Right kidney (tissue), 1 donor: ENCODE results near the gene KCNMA1.
"Not testable (repeated sequence)": the region's sequence is repeated elsewhere in the genome, so short reads cannot be mapped to it uniquely, and the experiment has no call there.

Experiments used
- DNase-seq: peaks from one replicate; pipeline ENCODE4 v3.0.0-alpha.2; 2016

The KCNMA1 gene

DNA sequence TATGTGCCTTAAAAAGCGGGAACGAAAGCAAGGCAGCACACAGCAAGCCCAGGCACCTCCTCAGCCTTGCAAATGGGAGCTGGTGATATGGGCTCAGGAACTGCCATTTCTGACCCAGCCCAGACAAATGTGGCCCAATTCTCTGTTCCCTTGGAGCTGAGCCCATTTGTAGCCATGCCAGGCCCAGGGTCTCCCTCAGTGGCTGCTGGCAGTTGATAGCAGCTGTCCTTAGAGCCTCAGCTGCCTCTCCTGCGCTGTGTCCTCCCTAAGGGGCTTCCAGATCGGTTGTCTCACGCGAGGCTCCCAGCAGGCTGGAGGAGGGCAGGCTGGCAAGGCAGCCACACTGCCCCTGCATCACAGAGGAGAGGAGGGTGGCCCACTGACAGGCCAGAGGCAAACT is 275.8 kb downstream of the KCNMA1 start:
- DNase-seq: no peak

DNA sequence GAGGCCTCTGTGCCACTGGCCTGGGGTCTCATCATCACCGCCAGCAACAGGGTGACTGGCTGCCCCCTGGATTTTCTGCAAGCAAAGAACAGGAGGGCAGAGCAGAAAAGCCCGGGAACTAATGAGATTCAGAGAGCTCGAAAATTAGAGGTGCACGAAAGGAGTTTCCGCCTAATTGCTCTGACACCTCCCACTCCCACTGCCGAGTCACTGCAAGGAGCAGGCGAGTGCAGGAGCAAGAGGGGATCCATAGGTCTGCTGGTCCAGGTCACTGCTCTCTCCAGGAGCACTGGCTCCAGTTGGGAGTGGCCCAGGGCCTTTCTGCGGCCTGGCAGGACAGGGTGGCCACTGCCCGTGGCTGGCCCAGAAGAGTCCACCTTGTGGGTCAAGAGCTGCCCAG is 276.2 kb downstream of the KCNMA1 start:
- DNase-seq: no peak

DNA sequence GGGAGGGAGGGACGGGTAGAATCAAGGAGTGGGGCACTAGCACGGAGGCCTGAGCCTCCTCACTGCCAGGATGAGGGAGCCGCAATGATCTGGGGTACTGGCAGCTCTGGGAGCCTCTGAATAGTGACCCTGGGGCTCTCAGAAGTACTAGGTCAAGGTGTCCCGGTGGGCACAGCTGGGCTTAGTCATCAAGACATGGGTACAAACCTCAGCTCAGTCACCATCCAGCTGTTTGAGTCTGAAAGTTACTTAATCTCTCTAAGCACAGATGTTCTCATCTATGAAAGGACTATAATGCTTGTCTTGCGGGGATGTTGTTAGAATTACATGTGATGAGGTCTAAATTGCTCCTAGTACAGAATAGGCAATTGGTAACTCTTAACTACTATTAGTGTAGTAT is 276.8 kb downstream of the KCNMA1 start:
- no peak for DNase-seq

DNA sequence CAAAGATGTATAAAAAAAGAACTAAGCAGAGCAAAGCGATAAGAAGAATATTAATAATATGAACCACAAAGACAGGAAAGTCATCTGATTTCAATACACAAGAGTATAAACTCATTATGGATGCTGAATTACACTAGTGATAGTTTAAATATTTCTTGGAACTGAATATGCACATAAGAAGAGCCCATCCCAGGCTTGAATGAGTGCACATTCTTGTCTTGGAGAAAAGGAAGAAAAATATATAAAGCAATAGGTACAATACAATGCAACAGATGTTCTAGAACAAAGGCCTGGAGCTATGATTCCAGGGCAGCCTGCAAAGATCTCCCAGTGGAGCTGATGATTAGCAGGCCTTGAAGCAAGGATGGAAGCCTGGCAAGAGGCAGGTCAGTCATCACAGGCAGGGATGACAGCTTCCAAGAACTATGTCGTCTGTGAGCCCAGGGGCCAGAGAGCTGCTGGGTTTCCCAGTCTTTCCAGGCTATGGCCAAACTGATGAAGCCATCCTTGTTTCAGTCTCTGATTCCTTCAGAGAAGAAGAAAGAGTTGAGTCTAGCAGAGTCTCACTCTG is 277.6 kb downstream of the KCNMA1 start:
- no peak for DNase-seq

DNA sequence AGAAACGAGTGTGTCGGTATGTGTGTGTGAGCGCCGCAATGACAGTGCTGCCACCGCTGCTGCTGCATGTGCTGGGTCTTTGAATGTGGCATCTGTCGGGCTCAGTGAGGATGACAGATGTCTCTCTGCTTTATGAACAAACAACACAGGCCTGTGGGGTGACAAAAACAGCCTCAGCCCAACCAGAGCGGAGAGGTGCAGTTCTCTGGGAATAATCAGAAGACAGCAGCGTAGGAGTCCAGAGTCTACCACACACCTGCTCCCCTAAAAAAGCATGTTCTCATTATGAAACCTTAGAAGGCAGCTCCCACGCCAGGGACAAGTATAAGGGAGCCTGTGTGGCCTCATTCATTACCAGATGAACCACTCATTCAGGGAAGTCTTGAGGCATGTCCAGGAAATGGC is 278.3 kb downstream of the KCNMA1 start:
- DNase-seq: no peak

DNA sequence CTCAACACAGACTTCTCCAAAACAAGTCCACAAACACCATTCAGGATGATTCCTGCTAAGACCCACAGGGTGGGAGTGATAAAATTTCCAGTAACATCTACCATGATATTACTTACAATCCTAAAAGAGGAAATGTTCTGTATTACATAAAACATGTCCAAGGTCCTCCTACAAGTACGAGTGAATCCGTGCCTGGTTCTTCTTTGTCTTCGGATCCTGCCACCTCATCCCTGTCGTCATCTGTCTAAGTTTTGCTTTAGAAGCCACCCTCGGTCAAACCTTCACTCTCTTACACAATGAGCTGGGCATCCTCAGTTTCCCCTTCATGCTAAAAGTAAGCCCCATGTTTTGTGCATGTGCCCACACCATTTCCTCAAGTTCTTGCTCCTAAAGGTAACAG is 279.0 kb downstream of the KCNMA1 start:
- no peak for DNase-seq

DNA sequence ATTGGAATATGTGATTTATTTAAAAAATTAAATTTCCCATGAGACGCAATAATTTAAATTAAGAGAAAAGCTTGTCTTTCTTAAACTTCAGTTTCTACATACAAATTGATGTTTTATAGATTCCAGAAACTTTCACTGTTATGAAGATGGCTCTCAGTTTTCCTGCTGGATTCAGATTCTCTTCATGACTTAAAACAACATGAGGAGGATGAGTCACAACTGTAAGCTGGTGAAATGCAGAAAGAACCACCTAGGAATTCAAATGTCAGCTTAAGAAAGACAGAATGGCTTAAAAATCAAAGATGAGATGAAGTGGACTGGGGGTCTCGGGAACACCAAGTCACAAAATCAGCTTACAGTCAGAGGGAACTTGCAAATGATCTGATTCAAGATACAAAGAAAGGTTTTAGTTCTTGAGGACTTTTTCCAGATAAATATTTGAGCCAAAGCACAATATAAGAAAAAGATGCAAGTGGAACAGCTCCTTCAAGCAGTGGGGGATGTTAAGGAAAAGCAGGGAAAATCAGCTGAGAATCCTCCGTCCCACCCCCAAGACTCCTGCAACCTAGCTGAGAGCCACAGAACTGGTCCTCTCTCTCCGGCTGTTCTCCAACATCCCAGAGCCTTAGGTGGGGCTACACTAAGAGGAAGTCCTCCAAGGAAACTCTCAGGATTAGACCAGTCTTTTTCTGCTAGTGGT is 279.8 kb downstream of the KCNMA1 start:
- DNase-seq: no peak

DNA sequence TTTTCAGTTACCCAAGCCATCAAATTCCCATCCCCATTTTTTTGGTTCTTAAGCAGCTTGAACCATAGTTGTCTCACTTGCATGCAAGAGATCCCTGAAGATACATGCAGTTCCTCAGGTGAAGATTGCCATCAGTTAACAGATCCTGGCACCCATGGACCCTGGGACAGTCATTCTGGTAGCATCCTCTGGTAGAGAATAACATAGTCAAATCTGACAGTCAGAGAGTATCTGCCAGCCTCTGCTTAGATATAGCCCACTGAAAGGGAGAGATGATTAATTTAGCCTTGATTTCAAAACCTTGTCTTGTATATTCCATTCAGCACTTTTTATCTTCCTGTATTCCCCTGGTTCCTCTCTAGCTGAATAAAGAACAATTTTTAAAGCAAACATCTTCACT is 280.4 kb downstream of the KCNMA1 start:
- no peak for DNase-seq

DNA sequence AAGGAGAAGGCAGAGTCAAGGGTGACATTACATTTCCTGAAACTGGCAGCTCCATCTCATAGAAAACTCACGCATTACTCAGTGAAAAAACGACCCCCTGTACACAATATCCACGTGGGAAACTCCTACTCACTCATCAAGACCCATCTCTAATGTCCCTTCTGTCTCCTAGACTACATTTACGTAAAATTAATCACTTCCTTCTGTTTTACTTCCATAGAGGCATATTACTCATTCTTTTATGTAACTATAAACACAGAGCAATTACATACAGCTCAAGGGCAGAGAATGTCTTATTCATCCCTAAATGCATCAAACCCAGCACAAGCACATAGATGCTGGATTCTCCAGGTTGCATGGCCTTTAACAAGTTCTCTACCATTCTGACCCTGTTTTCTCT is 281.8 kb downstream of the KCNMA1 start:
- no peak for DNase-seq

DNA sequence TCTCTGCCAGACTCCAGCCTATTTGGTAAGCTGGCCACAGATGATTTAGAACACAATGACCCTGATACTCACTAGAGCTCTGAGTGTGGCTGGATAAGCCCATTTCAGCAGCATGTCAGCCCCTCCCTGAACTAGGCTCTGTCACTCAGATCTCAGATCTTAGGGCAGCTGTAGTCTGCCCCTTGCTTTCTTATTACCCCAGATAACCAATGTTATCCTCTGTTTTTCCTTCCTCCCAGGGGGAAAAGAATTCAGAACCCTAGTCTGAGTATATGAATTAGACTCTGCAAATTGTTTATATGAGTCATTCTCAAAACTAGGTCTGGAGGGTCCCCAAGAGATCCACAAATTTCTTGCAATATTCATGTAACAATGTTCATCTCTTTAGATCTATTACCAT is 286.2 kb downstream of the KCNMA1 start:
- DNase-seq: no peak

DNA sequence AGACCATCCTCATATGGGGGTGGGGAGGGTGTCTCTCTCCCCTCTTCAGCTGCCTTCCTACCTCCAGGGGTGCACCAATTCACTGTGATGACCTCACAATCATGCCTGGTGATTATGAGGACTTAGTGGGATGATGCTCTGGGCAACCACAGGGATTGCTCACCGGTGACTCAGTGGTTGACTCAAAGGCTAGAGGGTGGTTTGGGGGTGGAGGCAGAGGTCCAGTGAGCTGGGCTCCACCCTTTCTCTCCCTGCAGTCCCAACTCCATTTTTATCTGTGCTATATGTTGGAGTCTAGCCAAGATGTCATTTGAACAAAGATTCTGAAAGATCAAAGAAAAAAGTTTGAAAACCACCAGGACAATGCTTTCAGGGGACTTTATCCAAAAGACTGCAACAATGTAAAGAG is 286.9 kb downstream of the KCNMA1 start:
- no peak for DNase-seq

DNA sequence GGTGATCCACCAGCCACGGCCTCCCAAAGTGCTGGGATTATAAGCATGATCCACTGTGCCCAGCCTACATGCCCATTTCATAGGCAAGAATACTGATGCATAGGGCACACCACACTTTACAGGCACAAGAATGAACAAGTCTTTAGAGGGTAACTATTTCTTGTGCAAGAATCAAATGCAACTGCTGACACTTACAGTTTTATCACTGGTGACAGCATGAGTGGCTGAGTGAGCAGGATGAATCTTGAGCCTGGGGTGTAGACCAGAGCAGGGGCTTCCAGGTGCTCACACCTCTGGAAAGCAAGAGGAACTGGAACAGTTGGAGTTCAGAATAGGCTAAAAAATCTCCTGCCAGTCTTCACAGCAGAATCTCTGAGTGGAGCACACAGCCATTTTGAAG is 287.5 kb downstream of the KCNMA1 start:
- no peak for DNase-seq

DNA sequence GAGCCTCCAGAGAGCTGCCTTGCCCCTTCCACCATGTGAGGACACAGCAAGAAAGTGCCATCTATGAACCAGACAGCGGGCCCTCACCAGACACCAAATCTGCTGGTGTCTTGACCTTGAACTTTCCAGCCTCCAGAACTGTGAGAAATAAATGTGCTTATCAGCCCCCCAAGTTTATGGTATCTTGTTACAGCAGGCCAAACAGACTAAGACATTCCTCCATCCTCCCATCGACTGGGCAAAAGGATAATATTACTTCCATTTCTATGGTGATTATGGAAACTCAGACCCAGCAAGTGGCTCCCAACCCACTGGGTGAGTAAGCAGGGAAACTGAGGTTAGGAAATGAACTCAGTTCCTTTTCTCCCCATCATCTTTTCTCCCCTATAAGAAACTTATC is 288.4 kb downstream of the KCNMA1 start:
- no peak for DNase-seq

DNA sequence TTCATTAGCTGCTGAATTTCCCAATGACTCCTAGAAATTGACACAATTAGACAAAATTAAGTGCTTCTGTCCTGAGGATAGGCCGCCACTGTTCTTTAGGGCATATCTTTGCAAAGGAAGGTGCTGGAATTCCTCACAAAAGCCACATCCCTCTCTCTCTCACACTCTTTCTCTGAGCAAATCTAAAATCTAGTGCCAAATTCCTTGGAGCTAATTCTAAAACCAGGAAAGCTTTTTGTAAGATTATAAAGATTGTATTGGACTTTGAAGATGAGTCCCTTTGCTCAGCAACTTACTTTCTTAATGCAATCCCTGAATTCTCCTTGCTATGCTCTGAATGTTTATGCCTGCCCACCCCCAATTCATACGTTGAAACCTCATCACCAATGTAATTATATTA is 288.9 kb downstream of the KCNMA1 start:
- no peak for DNase-seq

DNA sequence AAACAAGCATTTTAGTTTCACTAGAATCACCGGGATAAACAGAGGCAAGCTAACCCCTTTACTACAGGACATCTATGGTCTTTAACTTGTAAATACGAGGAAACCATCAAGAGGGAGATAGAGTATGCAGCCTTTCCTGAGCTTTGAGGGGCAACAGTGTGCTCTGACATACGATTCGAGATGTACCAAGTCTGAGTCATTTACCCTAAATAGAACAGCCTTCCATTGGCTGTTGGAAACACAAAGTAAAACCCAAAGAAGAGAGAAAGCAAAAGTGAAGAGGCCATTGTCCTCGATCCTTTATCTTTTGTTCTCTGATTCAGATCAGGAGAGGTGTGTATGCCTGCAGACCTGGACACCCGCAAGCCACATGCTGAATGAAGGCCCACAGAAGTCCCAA is 289.5 kb downstream of the KCNMA1 start:
- no peak for DNase-seq

DNA sequence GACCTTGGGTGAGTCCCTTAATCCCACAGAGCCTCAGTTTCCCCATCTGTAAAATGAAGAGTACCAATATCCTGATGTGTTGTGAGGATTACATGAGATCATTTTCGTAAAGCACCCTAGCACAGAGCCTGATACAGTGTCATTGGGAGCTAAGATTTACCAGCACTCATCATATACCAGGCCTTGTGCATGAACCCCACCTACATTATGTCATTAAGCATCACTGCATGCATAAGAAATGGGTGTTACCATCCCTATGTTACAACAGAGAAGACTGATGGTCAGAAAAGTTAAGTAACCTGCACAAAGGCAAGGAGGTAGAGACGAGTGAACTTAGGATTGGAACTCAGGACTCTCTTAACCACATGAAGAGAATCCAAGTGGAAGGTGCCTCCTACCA is 290.6 kb downstream of the KCNMA1 start:
- no peak for DNase-seq

DNA sequence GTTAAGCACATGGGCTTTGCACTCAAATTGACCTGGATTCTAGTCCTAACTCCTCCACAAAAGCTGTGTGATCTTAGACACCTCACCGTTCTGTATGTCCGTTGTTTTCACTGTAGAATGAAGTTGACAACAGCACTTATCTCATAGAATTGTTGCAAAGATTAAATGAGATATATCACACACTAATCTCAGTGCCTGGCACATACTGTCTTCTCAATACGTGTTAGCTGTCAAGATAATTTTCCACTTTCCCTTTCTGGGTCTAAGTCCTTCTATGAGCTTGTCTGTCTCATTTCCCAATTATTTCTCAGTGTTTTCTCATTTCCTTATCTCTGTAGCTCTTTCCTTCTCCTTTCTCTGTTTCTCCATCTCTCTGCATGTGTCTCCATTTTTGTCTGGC is 296.6 kb downstream of the KCNMA1 start:
- no peak for DNase-seq

DNA sequence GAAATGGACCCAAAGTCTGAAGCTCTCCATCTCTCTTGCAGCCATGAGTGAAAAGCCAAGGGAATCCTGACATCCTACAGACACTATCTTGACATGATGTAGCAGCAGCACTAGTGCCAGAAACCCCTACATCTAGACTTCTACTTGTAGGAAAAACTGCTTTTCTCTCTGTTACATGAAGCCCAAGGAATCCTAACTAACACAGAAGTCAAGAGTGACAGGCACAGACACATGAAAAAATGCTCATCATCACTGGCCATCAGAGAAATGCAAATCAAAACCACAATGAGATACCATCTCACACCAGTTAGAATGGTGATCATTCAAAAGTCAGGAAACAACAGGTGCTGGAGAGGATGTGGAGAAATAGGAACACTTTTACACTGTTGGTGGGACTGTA is 297.7 kb downstream of the KCNMA1 start:
- not testable (repeated sequence) for DNase-seq

DNA sequence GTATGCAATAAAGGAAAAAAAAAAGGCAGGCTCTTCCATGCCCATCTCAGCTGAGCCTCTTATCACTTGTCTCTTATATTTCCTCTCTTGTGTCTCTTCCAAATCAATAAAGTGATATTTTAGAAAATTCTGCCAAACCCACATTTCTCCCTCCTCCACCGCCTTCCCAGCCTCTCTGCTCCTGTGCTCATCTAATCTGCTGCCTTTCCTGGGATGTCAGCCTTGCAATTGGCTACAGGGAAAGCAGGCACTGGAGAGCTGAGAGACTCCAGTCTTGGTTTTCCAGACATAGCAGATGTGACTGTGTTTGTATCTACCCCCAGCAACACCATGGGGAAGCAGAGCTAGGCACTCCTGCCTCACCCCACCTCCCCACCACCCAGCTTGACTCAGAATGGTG is 298.4 kb downstream of the KCNMA1 start:
- no peak for DNase-seq

DNA sequence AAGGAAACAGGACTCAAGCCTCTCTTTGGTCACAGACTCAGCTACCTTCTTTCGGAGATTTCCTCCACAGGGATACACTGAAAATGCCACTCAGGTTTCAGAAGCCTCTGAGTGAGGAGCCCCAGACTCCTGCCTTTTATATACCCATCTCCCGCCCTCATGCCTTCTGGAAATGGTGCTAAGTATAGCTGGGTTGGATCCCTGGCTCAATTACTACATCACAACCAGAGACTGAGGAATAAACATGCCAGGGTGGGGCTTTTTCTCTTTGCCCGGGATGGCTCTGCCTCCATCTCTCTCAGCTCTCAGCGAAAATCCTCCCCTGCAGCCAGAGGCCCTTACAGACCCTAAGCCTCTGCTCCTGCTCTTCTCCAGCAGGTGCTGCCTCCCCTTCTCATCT is 299.5 kb downstream of the KCNMA1 start:
- no peak for DNase-seq

DNA sequence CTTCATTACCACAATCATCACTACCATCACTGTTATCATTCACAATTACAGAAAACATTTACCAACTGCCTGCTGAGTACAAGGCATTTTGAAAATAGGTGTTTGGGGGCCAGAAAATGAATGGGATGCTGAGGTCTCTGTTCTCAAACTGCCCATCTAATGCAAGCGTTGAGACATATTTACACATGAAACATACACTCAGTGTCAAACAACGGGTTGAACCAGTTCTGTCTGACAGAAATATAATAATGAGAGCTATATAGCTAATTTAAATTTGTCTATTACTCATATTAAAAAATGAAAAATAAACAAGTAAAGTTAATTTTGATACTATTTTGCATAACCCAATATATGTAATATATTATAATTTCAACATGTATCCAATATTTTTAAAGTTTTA is 303.1 kb downstream of the KCNMA1 start:
- no peak for DNase-seq

DNA sequence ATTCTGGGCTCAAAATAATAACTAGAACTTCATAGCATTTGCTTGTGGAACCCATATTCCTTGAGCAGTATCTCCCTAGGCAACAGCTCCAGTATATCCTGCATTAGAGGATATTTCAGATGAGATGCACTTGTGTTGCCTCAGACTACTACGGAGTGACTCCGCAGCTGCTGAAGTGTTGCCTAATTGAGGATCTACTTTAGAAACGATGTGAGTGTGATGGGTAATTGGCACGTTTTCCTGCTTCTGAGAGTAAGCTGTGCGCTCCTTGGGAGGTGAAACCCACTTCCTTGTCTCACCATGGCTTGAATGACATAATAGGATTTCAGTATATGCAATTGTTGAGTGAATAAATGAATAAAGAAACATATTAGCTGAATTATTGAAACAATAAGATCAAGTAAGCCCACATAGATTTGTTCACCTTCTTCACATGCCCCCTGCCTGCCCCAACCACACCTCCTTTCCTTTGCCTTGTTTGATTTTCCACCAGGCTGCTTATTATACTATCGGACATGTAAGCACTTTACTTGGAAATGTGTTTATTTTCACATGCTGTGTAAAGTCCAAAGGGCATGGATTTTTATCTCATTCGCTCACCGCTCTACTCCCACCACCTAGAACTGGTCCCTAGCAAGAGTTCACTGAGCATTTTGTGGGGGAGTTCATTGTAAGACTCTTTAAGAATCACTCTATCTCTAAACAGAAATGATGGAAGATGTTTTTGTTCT is 303.8 kb downstream of the KCNMA1 start:
- no peak for DNase-seq

DNA sequence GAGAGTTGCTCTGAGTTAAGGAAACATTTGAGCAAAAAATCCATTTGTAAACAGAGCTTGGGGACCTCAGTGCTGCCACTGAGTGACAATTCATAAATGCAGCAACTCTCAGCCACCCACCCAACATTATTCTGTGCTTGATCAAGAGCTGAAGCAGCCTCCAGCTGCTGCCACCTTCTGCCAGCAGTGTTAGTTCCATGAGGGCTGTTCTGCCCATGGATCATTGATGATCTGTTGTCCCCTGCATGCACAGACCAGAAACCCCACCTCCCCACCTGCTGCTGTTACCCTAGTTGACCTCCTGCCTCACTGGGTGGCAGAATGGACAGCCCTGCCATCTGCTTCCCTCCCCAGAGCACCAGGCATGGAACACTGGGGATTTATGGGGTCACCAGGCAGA is 305.4 kb downstream of the KCNMA1 start:
- DNase-seq: no peak

DNA sequence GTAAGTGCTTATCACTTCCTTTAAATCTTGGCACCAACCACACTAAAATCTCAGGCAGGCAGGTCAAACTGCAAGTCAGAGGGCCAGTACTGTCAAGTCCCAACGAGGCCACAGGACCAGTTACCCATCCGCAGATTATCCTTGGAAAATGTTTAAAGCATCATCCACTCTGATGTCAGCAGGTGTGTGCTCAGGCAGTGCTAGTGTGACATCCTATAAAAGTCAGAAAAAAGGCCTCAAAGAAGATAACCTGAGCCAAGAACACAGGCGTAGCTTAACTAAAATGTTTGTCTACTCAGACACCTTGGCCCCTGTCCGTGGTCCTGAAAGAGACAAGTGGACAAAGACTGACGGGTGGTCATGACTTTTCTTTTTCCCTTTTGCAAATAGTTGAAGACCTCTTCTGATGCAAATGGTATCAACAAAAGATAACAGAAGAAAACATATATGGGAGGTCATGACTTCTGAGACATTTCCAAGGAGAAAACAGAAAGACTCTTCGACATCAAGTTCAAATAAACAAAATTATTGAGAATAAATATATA is 309.3 kb downstream of the KCNMA1 start:
- no peak for DNase-seq
